DOHH2 (cell line): ENCODE data around the gene ZFP1.

Experiments
- CTCF ChIP-seq: fragments of 200-600 bp; sonication (generic); IDR thresholded peaks from one replicate; pipeline ENCODE4 v1.5.1; 2014; ENCODE audit warnings: antibody characterized with exemption, mild to moderate bottlenecking, low read depth, low read length; ENCODE audit not compliant: poor library complexity, severe bottlenecking
- EZH2phosphoT487 ChIP-seq: fragments of 200-600 bp; sonication (generic); IDR thresholded peaks from 2 replicates; pipeline ENCODE4 v1.6.1; 2017; ENCODE audit warnings: borderline replicate concordance, mild to moderate bottlenecking, antibody characterized with exemption, low read length, moderate library complexity, mixed read lengths

- TF ChIP-seq CTCF (no peak), EZH2phosphoT487 (no peak)
These were observed 48.5 kb downstream of the ZFP1 start for GRCh38 chr16:75196836-75197235.
